Activated T-cell treated with anti-CD3 and anti-CD28 coated beads, Interleukin-2, amount 50 U/mL, for 4 hours (primary cell): ENCODE results near the gene SLC1A7. TPM values are rescaled to one million over a fixed set of nuclear protein-coding genes. Genes with fewer than 3 reads are reported as not detected.

ENCODE experiments used
- ATAC-seq, 2 donors: fragments of 200-7000 bp; cut with Tn5 transposase; one replicate each; pipeline ENCODE4 v1.10.0; 2021
- DNase-seq: peaks from one replicate; pipeline ENCODE4 v3.0.0-alpha.2; 2020
- H3K27me3 Mint-ChIP-seq: one replicate; pipeline ENCODE4 v1.8.0; 2021; ENCODE audit warnings: low read depth, mixed read lengths
- H3K36me3 Mint-ChIP-seq: one replicate; pipeline ENCODE4 v1.8.0; 2022; ENCODE audit warnings: mixed read lengths; ENCODE audit not compliant: insufficient read depth
- H3K4me1 Mint-ChIP-seq: one replicate; pipeline ENCODE4 v1.8.0; 2021; ENCODE audit warnings: low read depth, mixed read lengths
- H3K4me3 Mint-ChIP-seq: one replicate; pipeline ENCODE4 v1.8.0; 2021; ENCODE audit warnings: mild to moderate bottlenecking, moderate library complexity, mixed read lengths
- H3K9me3 Mint-ChIP-seq: one replicate; pipeline ENCODE4 v1.8.0; 2021; ENCODE audit warnings: mixed read lengths
- total RNA-seq, 3 donors: library from RNA; stranded (reverse); gene quantifications; one replicate each; pipeline ENCODE4 v1.2.1, GENCODE V29; 2021

The SLC1A7 gene
- total RNA-seq, 3 donors from 2014 or later, result not detected

- DNase-seq (no peak), ATAC-seq (peak; percentile 74 to 76)
- Mint-ChIP-seq H3K9me3 (peaks cover 3% of the 10 kb centered on the region), H3K27me3 (peaks cover 6% of the 10 kb centered on the region), H3K4me3 (no peak overlapping the region), H3K36me3 (no peaks in the 10 kb centered on the region), H3K4me1 (peaks cover 11% of the 10 kb centered on the region)
Measured at GRCh38 chr1:53110370-53111072, 31.9 kb downstream of the SLC1A7 start.

GRCh38 chr1:53108646-53109580, 33.5 kb downstream of the SLC1A7 start:
- ATAC-seq (no peak), DNase-seq (no peak)
- H3K36me3 Mint-ChIP-seq, result no peaks in the 10 kb centered on the region
- H3K9me3 Mint-ChIP-seq, result peaks cover 3% of the 10 kb centered on the region
- no peak overlapping the region for H3K4me3 Mint-ChIP-seq
- H3K4me1 Mint-ChIP-seq, result peaks cover 11% of the 10 kb centered on the region
- H3K27me3 Mint-ChIP-seq, result peaks cover 6% of the 10 kb centered on the region

- H3K36me3 Mint-ChIP-seq, result no peaks in the 10 kb centered on the region
- DNase-seq (no peak), ATAC-seq (no peak)
- peaks cover 11% of the 10 kb centered on the region for H3K4me1 Mint-ChIP-seq
- H3K9me3 Mint-ChIP-seq, result peaks cover 3% of the 10 kb centered on the region
- H3K4me3 Mint-ChIP-seq, result no peak overlapping the region
- H3K27me3 Mint-ChIP-seq, result peaks cover 6% of the 10 kb centered on the region
Measured at GRCh38 chr1:53107570-53108322, 34.7 kb downstream of the SLC1A7 start.

GRCh38 chr1:53107090-53107489, 35.3 kb downstream of the SLC1A7 start:
- H3K9me3 Mint-ChIP-seq, result no peaks in the 10 kb centered on the region
- H3K27me3 Mint-ChIP-seq, result peaks cover 6% of the 10 kb centered on the region
- DNase-seq, result no peak
- H3K4me3 Mint-ChIP-seq, result no peak overlapping the region
- no peaks in the 10 kb centered on the region for H3K36me3 Mint-ChIP-seq
- no peak for ATAC-seq
- H3K4me1 Mint-ChIP-seq, result peaks cover 11% of the 10 kb centered on the region

GRCh38 chr1:53104289-53104913, 38.0 kb downstream of the SLC1A7 start:
- peaks cover 7% of the 10 kb centered on the region for H3K4me1 Mint-ChIP-seq
- H3K4me3 Mint-ChIP-seq, result no peak overlapping the region
- ATAC-seq (no peak), DNase-seq (no peak)
- H3K27me3 Mint-ChIP-seq, result peaks cover 3% of the 10 kb centered on the region
- no peaks in the 10 kb centered on the region for H3K9me3 Mint-ChIP-seq
- no peaks in the 10 kb centered on the region for H3K36me3 Mint-ChIP-seq

GRCh38 chr1:53094533-53094919, 47.9 kb downstream of the SLC1A7 start:
- Mint-ChIP-seq H3K4me1 (no peaks in the 10 kb centered on the region), H3K4me3 (no peak overlapping the region), H3K36me3 (no peaks in the 10 kb centered on the region), H3K9me3 (no peaks in the 10 kb centered on the region), H3K27me3 (no peaks in the 10 kb centered on the region)
- ATAC-seq (no peak), DNase-seq (no peak)

- Mint-ChIP-seq H3K9me3 (no peaks in the 10 kb centered on the region), H3K4me1 (no peaks in the 10 kb centered on the region), H3K4me3 (no peak overlapping the region), H3K36me3 (no peaks in the 10 kb centered on the region), H3K27me3 (no peaks in the 10 kb centered on the region)
- ATAC-seq (no peak), DNase-seq (no peak)
Measured at GRCh38 chr1:53093778-53094532, 48.5 kb downstream of the SLC1A7 start.

- Mint-ChIP-seq H3K4me1 (no peaks in the 10 kb centered on the region), H3K36me3 (no peaks in the 10 kb centered on the region), H3K9me3 (no peaks in the 10 kb centered on the region), H3K4me3 (no peak overlapping the region), H3K27me3 (no peaks in the 10 kb centered on the region)
- ATAC-seq, result no peak
- DNase-seq, result no peak
Measured at GRCh38 chr1:53093451-53093754, 49.0 kb downstream of the SLC1A7 start.

GRCh38 chr1:53092659-53093450, 49.6 kb downstream of the SLC1A7 start:
- H3K36me3 Mint-ChIP-seq, result no peaks in the 10 kb centered on the region
- ATAC-seq, result no peak
- no peak for DNase-seq
- no peaks in the 10 kb centered on the region for H3K9me3 Mint-ChIP-seq
- H3K4me3 Mint-ChIP-seq, result no peak overlapping the region
- H3K27me3 Mint-ChIP-seq, result no peaks in the 10 kb centered on the region
- H3K4me1 Mint-ChIP-seq, result no peaks in the 10 kb centered on the region

GRCh38 chr1:53091841-53092645, 50.4 kb downstream of the SLC1A7 start:
- no peaks in the 10 kb centered on the region for H3K4me1 Mint-ChIP-seq
- H3K4me3 Mint-ChIP-seq, result no peak overlapping the region
- ATAC-seq, result no peak
- no peaks in the 10 kb centered on the region for H3K9me3 Mint-ChIP-seq
- no peaks in the 10 kb centered on the region for H3K36me3 Mint-ChIP-seq
- no peaks in the 10 kb centered on the region for H3K27me3 Mint-ChIP-seq
- DNase-seq, result no peak

- H3K4me3 Mint-ChIP-seq, result no peak overlapping the region
- ATAC-seq, result no peak
Measured at GRCh38 chr1:53090227-53091147, 52.0 kb downstream of the SLC1A7 start.

More at GRCh38 chr1:53090227-53091147, 52.0 kb downstream of the SLC1A7 start:
- H3K27me3 Mint-ChIP-seq, result no peaks in the 10 kb centered on the region
- H3K36me3 Mint-ChIP-seq, result no peaks in the 10 kb centered on the region
- DNase-seq, result no peak
- H3K9me3 Mint-ChIP-seq, result no peaks in the 10 kb centered on the region
- H3K4me1 Mint-ChIP-seq, result no peaks in the 10 kb centered on the region
